Thyroid gland (tissue), 4 donors: ENCODE data around the gene RADIL.

Experiments
- CTCF ChIP-seq, 6 experiments: fragments of 200-600 bp in 3 of 6; fragments of 450-650 bp in 3 of 6; sonication (generic) in 3 of 6; IDR thresholded peaks; one replicate each; pipeline ENCODE4 v1.5.1; 2016 to 2019; ENCODE audit warnings: antibody characterized with exemption in 6 of 6, mild to moderate bottlenecking in 2 of 6, inconsistent platforms in 1 of 6, moderate library complexity in 1 of 6
- POLR2A ChIP-seq, 2 donors: fragments of 450-650 bp; IDR thresholded peaks; one replicate each; pipeline ENCODE4 v1.6.1; 2017; ENCODE audit warnings: antibody characterized with exemption in 2 of 2, mild to moderate bottlenecking in 2 of 2, moderate library complexity in 1 of 2

GRCh38 chr7:4806983-4807597 lies 76.4 kb downstream of the RADIL start:
- TF ChIP-seq POLR2A (IDR thresholded peaks at IDR 0.05) (no peak), CTCF (IDR thresholded peaks at IDR 0.05) (no peak)
